Hepatocyte (in vitro differentiated cells): ENCODE data around the gene DOK5. TPM values are rescaled to one million over a fixed set of nuclear protein-coding genes. Genes with fewer than 3 reads are reported as not detected.
"Not testable (repeated sequence)": the region's sequence is repeated elsewhere in the genome, so short reads cannot be mapped to it uniquely, and the experiment has no call there.

Experiments
- DNase-seq: peaks from one replicate; pipeline ENCODE4 v3.0.0-alpha.2; 2016; ENCODE audit warnings: low spot score
- H2AFZ ChIP-seq: fragments of 200-600 bp; sonication (generic); 2 replicates; pipeline ENCODE4 v1.6.0; 2016; ENCODE audit warnings: antibody characterized with exemption, mild to moderate bottlenecking
- H3K27ac ChIP-seq: fragments of 200-600 bp; sonication (generic); 2 replicates; pipeline ENCODE4 v1.5.1; 2016; ENCODE audit warnings: mild to moderate bottlenecking
- H3K27me3 ChIP-seq: fragments of 200-600 bp; sonication (generic); 2 replicates; pipeline ENCODE4 v1.6.1; 2016
- H3K36me3 ChIP-seq: fragments of 200-600 bp; sonication (generic); replicated peaks from 2 replicates; pipeline ENCODE4 v1.5.1; 2016; ENCODE audit warnings: low read depth; ENCODE audit not compliant: insufficient read depth
- H3K4me1 ChIP-seq: fragments of 200-600 bp; sonication (generic); 2 replicates; pipeline ENCODE4 v1.5.1; 2016; ENCODE audit warnings: mild to moderate bottlenecking, moderate library complexity; ENCODE audit not compliant: insufficient read depth
- H3K4me2 ChIP-seq: fragments of 200-600 bp; sonication (generic); 2 replicates; pipeline ENCODE4 v1.6.0; 2016
- H3K4me3 ChIP-seq: fragments of 200-600 bp; sonication (generic); 2 replicates; pipeline ENCODE4 v1.5.1; 2016; ENCODE audit warnings: mild to moderate bottlenecking
- H3K79me2 ChIP-seq: fragments of 200-600 bp; sonication (generic); 2 replicates; pipeline ENCODE4 v1.6.0; 2017; ENCODE audit warnings: mild to moderate bottlenecking
- H3K9me2 ChIP-seq: fragments of 200-600 bp; sonication (generic); replicated peaks from 2 replicates; pipeline ENCODE4 v1.6.0; 2017; ENCODE audit warnings: mild to moderate bottlenecking; ENCODE audit not compliant: insufficient read depth
- H3K9me3 ChIP-seq: fragments of 200-600 bp; sonication (generic); 2 replicates; pipeline ENCODE4 v1.5.1; 2016; ENCODE audit warnings: low read depth, mild to moderate bottlenecking
- H4K20me1 ChIP-seq: fragments of 200-600 bp; sonication (generic); 2 replicates; pipeline ENCODE4 v1.6.0; 2016; ENCODE audit warnings: mild to moderate bottlenecking; ENCODE audit not compliant: insufficient read depth, poor library complexity, severe bottlenecking
- CTCF ChIP-seq: fragments of 200-600 bp; sonication (generic); IDR thresholded peaks from 2 replicates; pipeline ENCODE4 v1.5.1; 2016; ENCODE audit warnings: antibody characterized with exemption, mild to moderate bottlenecking; ENCODE audit not compliant: poor library complexity
- EZH2 ChIP-seq: fragments of 200-600 bp; sonication (generic); IDR thresholded peaks from 2 replicates; pipeline ENCODE4 v1.6.1; 2016; ENCODE audit warnings: antibody characterized with exemption, mild to moderate bottlenecking, borderline replicate concordance
- EZH2phosphoT487 ChIP-seq: fragments of 200-600 bp; sonication (generic); IDR thresholded peaks from one replicate; pipeline ENCODE4 v1.6.1; 2018; ENCODE audit warnings: antibody characterized with exemption, mild to moderate bottlenecking, low read depth, moderate library complexity; ENCODE audit not compliant: unreplicated experiment, severe bottlenecking
- WGBS: methylation state at CpG from one replicate; pipeline ENCODE4 v1.1.6; 2016; ENCODE audit warnings: low lambda C conversion rate; ENCODE audit errors: missing lambda C conversion rate; 5-methylcytosine and 5-hydroxymethylcytosine counted together
- polyA plus RNA-seq: library from polyadenylated mRNA; unstranded; fragments of >200 nt; fragmentation: Nextera tagmentation; extraction: Ambion mirVana; gene quantifications from 2 replicates; pipeline ENCODE4 v1.2.1, GENCODE V29; 2016
- total RNA-seq: library from RNA; depleted of rRNA; stranded (reverse); fragments of >200 nt; gene quantifications from 2 replicates; pipeline ENCODE4 v1.2.3, GENCODE V29; 2014

The DOK5 gene
- total and polyA plus RNA-seq, 2 experiments from 2014 or later: 7.0 to 7.5 TPM

DNA sequence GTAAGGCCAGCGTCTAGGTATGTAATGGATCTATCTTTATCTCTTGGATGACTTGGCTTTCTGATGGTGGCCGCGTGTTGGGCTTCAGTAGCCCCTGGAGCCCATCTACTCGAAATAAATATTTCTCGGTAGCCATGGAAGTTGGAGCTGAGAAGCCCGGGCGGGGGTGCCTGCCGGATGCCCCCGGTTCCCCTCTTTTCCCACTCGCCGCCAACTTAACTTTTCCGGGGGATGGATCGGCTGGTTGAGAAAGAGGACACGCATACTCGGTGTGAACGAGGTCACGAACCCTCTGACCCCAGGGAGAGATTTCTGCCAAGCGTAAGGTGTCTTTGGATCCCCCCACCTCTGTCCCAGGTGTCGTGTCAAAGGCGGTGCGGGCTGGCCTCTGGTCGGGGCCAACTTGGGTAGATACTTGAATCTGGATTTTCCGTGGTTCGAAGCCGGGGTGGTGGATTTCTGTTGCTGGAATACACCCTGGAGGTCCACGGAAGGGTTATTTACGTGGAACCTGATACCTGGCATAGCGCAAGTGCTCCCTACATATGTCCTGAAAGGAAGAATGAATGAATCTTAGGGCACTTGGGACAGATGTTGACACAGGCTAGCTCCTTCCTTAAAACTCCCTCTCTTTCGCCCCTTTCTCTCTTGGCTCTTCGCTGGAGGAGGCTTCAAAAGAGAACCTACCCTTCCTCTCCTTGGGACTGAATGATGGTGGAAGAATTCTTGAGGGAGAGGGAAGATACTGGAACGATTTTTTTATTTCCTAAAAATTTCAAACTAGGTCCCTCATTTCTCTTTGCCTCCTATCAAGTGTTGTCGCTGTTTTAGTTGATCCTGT, 996 bp downstream of the DOK5 start:
- H4K20me1 ChIP-seq: no peaks in the 10 kb centered on the region
- peak overlapping the region; percentile 90 for H3K4me2 ChIP-seq
- H3K9me3 ChIP-seq: no peaks in the 10 kb centered on the region
- no peaks in the 10 kb centered on the region for H3K4me1 ChIP-seq
- peak overlapping the region; percentile 79 for H2AFZ ChIP-seq
- TF ChIP-seq EZH2phosphoT487 (no peak), CTCF (no peak), EZH2 (no peak)
- no peak for DNase-seq
- H3K27me3 ChIP-seq: peaks cover 39% of the 10 kb centered on the region
- no peaks in the 10 kb centered on the region for H3K9me2 ChIP-seq
- WGBS: 3% methylated on average over 32 of the region's 32 CpGs
- peak overlapping the region; percentile 80 for H3K4me3 ChIP-seq
- peaks cover 5% of the 10 kb centered on the region for H3K79me2 ChIP-seq
- H3K36me3 ChIP-seq: no peaks in the 10 kb centered on the region
- no peak overlapping the region for H3K27ac ChIP-seq

GRCh38 chr20:54477191-54477955, 2.0 kb downstream of the DOK5 start:
- 33% methylated on average over 3 of the region's 3 CpGs for WGBS
- Histone ChIP-seq H3K79me2 (peaks cover 5% of the 10 kb centered on the region), H3K4me1 (no peaks in the 10 kb centered on the region), H3K4me3 (no peak overlapping the region), H3K36me3 (no peaks in the 10 kb centered on the region), H3K9me2 (no peaks in the 10 kb centered on the region), H3K27me3 (peaks cover 39% of the 10 kb centered on the region), H3K27ac (no peak overlapping the region), H3K9me3 (no peaks in the 10 kb centered on the region), H2AFZ (no peak overlapping the region), H4K20me1 (no peaks in the 10 kb centered on the region), H3K4me2 (peak overlapping the region; percentile 90)
- no peak for DNase-seq
- TF ChIP-seq EZH2 (no peak), EZH2phosphoT487 (no peak), CTCF (no peak)

- Histone ChIP-seq H3K4me3 (no peak overlapping the region), H3K79me2 (peaks cover 5% of the 10 kb centered on the region), H3K36me3 (no peaks in the 10 kb centered on the region), H3K4me1 (no peaks in the 10 kb centered on the region), H3K27me3 (peaks cover 34% of the 10 kb centered on the region), H4K20me1 (no peaks in the 10 kb centered on the region), H2AFZ (no peak overlapping the region), H3K4me2 (no peak overlapping the region), H3K9me3 (no peaks in the 10 kb centered on the region), H3K9me2 (no peaks in the 10 kb centered on the region), H3K27ac (no peak overlapping the region)
- TF ChIP-seq EZH2 (no peak), CTCF (peak; percentile 35)
- peak; percentile 19 for DNase-seq
- 62% methylated on average over 9 of the region's 9 CpGs for WGBS
These were observed 3.9 kb downstream of the DOK5 start for GRCh38 chr20:54479138-54479906.

DNA sequence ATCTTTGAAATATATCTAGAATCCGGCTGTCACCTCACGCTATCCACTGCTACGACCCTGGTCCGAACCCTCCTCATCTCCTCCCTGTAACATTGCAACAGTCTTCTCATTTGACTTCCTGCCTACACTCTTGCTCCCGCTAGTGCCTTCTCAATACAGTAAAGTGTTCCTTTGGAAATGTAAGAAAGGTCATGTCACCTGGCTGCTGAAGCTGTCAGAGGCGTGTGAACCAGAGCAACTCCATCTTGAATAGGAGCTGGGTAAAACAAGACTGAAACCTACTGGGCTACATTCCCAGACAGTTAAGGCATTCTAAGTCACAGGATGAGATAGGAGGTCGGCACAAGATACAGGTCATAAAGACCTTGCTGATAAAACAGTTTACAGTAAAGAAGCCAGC, 4.5 kb downstream of the DOK5 start:
- H4K20me1 ChIP-seq, H3K27ac ChIP-seq, H2AFZ ChIP-seq, H3K9me3 ChIP-seq, H3K79me2 ChIP-seq, H3K4me2 ChIP-seq, H3K4me3 ChIP-seq, DNase-seq, H3K36me3 ChIP-seq, H3K4me1 ChIP-seq, H3K9me2 ChIP-seq: not testable (repeated sequence)
- WGBS: 80% methylated on average over 7 of the region's 7 CpGs
- peaks cover 30% of the 10 kb centered on the region for H3K27me3 ChIP-seq
